ENCODE measurements around the gene NCAPG. TPM values are rescaled to one million over a fixed set of nuclear protein-coding genes. Genes with fewer than 3 reads are reported as not detected.
A peak's percentile ranks its signal among the peaks of the same experiment; 100 is the strongest.

NCAPG gene
- total and polyA plus RNA-seq, 9 of the 15 experiments (the other 6 are each of a cell fraction or from before 2014, with no cell fraction given), result 25.6 to 102 (median 65.3) TPM

DNA sequence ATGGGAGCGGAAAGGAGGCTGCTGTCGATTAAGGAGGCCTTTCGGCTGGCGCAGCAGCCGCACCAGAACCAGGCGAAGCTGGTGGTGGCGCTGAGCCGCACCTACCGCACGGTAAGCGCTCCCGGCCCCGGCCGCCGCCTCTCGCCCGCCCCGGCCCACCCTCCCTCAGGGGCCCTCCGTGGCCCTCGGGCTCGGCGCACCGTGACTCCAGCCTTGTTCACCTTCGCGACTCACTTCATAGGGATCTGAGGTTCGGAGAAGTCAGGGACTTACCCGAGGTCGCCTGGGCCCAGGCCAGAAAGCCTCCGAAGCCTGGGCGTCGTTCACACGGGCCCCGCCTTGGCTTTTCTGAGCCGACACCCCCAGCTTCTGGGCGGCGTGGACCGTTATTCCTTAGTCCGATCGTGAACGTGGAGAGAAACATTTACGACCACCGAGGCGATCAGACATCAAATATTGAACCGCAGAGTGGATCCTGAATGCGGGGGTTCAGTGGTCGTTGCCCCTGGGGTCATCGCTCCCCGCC is 362 bp downstream of the NCAPG start (continued):
- TF ChIP-seq, protein P1, sequence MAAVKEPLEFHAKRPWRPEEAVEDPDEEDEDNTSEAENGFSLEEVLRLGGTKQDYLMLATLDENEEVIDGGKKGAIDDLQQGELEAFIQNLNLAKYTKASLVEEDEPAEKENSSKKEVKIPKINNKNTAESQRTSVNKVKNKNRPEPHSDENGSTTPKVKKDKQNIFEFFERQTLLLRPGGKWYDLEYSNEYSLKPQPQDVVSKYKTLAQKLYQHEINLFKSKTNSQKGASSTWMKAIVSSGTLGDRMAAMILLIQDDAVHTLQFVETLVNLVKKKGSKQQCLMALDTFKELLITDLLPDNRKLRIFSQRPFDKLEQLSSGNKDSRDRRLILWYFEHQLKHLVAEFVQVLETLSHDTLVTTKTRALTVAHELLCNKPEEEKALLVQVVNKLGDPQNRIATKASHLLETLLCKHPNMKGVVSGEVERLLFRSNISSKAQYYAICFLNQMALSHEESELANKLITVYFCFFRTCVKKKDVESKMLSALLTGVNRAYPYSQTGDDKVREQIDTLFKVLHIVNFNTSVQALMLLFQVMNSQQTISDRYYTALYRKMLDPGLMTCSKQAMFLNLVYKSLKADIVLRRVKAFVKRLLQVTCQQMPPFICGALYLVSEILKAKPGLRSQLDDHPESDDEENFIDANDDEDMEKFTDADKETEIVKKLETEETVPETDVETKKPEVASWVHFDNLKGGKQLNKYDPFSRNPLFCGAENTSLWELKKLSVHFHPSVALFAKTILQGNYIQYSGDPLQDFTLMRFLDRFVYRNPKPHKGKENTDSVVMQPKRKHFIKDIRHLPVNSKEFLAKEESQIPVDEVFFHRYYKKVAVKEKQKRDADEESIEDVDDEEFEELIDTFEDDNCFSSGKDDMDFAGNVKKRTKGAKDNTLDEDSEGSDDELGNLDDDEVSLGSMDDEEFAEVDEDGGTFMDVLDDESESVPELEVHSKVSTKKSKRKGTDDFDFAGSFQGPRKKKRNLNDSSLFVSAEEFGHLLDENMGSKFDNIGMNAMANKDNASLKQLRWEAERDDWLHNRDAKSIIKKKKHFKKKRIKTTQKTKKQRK (IDR thresholded peaks at IDR 0.05; ENCODE audit: borderline replicate concordance, low read depth, low read length), result no peak

DNA sequence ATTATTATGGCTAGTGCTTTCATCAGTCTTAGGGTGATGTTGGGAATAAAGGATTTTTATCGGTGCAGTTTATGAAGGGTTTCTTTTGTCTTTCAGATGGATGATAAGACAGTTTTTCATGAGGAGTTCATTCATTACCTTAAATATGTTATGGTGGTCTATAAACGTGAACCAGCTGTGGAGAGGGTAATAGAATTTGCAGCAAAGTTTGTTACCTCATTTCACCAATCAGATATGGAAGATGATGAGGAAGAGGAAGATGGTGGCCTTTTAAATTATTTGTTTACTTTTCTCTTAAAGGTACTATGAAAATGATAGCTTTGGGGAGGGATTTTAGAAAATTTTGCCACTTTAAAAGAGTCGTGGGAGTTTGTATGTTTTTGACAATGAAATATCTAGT is 1.3 kb downstream of the NCAPG start:
- Histone ChIP-seq H3K4me1 (replicated peaks in 1 of 2; ENCODE audit: control insufficient read depth in 2 of 2, insufficient read depth in 2 of 2, low read length in 2 of 2) (peaks cover 3 to 9% of the 10 kb centered on the region in 2 experiments; a peak in 4 of 5 replicates), H3K79me2 (ENCODE audit: control insufficient read depth, insufficient read depth, low read length) (peaks cover 98% of the 10 kb centered on the region), H3K9me1 (ENCODE audit: control insufficient read depth, insufficient read depth, low read length) (no peaks in the 10 kb centered on the region), H3K4me3 (peak overlapping the region; percentile 65), H2AFZ (ENCODE audit: low read depth, low read length) (no peak overlapping the region), H3K9me3 (replicated peaks; ENCODE audit: control insufficient read depth, insufficient read depth, low read depth, low read length) (no peaks in the 10 kb centered on the region), H3K27me3 (ENCODE audit: control insufficient read depth in 2 of 2, insufficient read depth in 2 of 2, low read length in 2 of 2) (no peaks in the 10 kb centered on the region), H3K27ac (ENCODE audit: extremely low read depth, low read depth, low read length) (peak overlapping the region; percentile 96; the same call in 2 of the 3 replicates), H3K9ac (ENCODE audit: insufficient read depth in 1 of 2, low read depth in 2 of 2, low read length in 2 of 2) (peak overlapping the region in 1 of 2 experiments; percentile 97; a peak in 2 of 4 replicates), H3K36me3 (ENCODE audit: control insufficient read depth, insufficient read depth, low read length) (peaks cover 56% of the 10 kb centered on the region), H3K4me2 (ENCODE audit: insufficient read depth, low read length) (peak overlapping the region; percentile 95), H4K20me1 (replicated peaks; ENCODE audit: control insufficient read depth, insufficient read depth, low read length) (peaks cover 10% of the 10 kb centered on the region)
- TF ChIP-seq HMG20A (CRISPR knock-in tag; conservative IDR thresholded peaks at IDR 0.05), result no peak
- TF ChIP-seq HMG20B (CRISPR knock-in tag; IDR thresholded peaks at IDR 0.05), result no peak
- TF ChIP-seq NFE2 (IDR thresholded peaks at IDR 0.05; ENCODE audit: low read depth), result no peak
- TF ChIP-seq ZNF274 (IDR thresholded peaks at IDR 0.05; ENCODE audit: borderline replicate concordance, low read depth, low read length), result no peak
- intact Hi-C loops (cut with micrococcal nuclease), result no loop called here
- no peak for DNase-seq (ENCODE audit: extremely low read depth in 1 of 4, low spot score in 3 of 4)
- BruUV-seq (replicated peaks), result no TSS peak
- WGBS (ENCODE audit: insufficient coverage, low coverage, missing lambda C conversion rate), result 0% methylated on average over 3 of the region's 3 CpGs
- no peak for ATAC-seq
- CTCF ChIA-PET (ENCODE audit: low intra/inter-chr PET ratio), result no interaction called here
- FAIRE-seq, result peak; percentile 11
- in situ Hi-C loops (cut with MboI), result no loop called here
- POLR2A ChIA-PET, result no interaction called here

Data from K562 (cell line).